Hindlimb muscle (tissue), 1 donor: Measurements from ENCODE around the gene DOCK4. TPM values are rescaled to one million over a fixed set of nuclear protein-coding genes. Genes with fewer than 3 reads are reported as not detected.

Source experiments
- DNase-seq: peaks from one replicate; pipeline ENCODE4 v3.0.0-alpha.2; 2013
- polyA plus RNA-seq: library from polyadenylated mRNA; unstranded; fragments of 120-200 nt; gene quantifications from one replicate; pipeline ENCODE4 v1.2.1, GENCODE V29; 2013; ENCODE audit not compliant: insufficient read length

DOCK4 gene
- polyA plus RNA-seq, 1 donor, result 10.6 TPM

- no peak for DNase-seq
These were observed 361.1 kb downstream of the DOCK4 start for GRCh38 chr7:111844904-111845671.

GRCh38 chr7:111842491-111842890 lies 363.7 kb downstream of the DOCK4 start:
- no peak for DNase-seq

- no peak for DNase-seq
These were observed 364.5 kb downstream of the DOCK4 start for GRCh38 chr7:111841596-111842205.

GRCh38 chr7:111840528-111840927 lies 365.7 kb downstream of the DOCK4 start:
- no peak for DNase-seq

GRCh38 chr7:111839261-111839660 lies 366.9 kb downstream of the DOCK4 start:
- DNase-seq, result no peak

GRCh38 chr7:111836592-111836991 lies 369.6 kb downstream of the DOCK4 start:
- no peak for DNase-seq

GRCh38 chr7:111835066-111835465 lies 371.1 kb downstream of the DOCK4 start:
- DNase-seq, result peak; percentile 49

GRCh38 chr7:111834367-111834766 lies 371.8 kb downstream of the DOCK4 start:
- no peak for DNase-seq

GRCh38 chr7:111833466-111833865 lies 372.7 kb downstream of the DOCK4 start:
- DNase-seq, result peak; percentile 22

GRCh38 chr7:111832174-111832573 lies 374.0 kb downstream of the DOCK4 start:
- DNase-seq, result no peak

- DNase-seq, result no peak
These were observed 377.0 kb downstream of the DOCK4 start for GRCh38 chr7:111829221-111829620.

- DNase-seq, result no peak
These were observed 378.2 kb downstream of the DOCK4 start for GRCh38 chr7:111827863-111828504.

GRCh38 chr7:111825046-111825445 lies 381.2 kb downstream of the DOCK4 start:
- no peak for DNase-seq

- DNase-seq, result no peak
These were observed 382.4 kb downstream of the DOCK4 start for GRCh38 chr7:111823826-111824225.

GRCh38 chr7:111821046-111821445 lies 385.2 kb downstream of the DOCK4 start:
- no peak for DNase-seq

- DNase-seq, result no peak
These were observed 385.6 kb downstream of the DOCK4 start for GRCh38 chr7:111820621-111821020.

- DNase-seq, result no peak
These were observed 386.1 kb downstream of the DOCK4 start for GRCh38 chr7:111820121-111820520.

- no peak for DNase-seq
These were observed 390.8 kb downstream of the DOCK4 start for GRCh38 chr7:111815354-111815753.

GRCh38 chr7:111813306-111813705 lies 392.9 kb downstream of the DOCK4 start:
- no peak for DNase-seq

GRCh38 chr7:111806232-111806631 lies 400.0 kb downstream of the DOCK4 start:
- DNase-seq, result no peak

- no peak for DNase-seq
These were observed 403.0 kb downstream of the DOCK4 start for GRCh38 chr7:111803015-111803758.

- no peak for DNase-seq
These were observed 403.9 kb downstream of the DOCK4 start for GRCh38 chr7:111802194-111802772.

- DNase-seq, result no peak
These were observed 404.9 kb downstream of the DOCK4 start for GRCh38 chr7:111801277-111801676.
